GM19240 (cell line): ENCODE results near the gene ADAM15.

ENCODE experiments used
- DNase-seq: peaks from one replicate; pipeline ENCODE4 v3.0.0; 2011; ENCODE audit warnings: low spot score; ENCODE audit not compliant: insufficient read length

Gene ADAM15

DNA sequence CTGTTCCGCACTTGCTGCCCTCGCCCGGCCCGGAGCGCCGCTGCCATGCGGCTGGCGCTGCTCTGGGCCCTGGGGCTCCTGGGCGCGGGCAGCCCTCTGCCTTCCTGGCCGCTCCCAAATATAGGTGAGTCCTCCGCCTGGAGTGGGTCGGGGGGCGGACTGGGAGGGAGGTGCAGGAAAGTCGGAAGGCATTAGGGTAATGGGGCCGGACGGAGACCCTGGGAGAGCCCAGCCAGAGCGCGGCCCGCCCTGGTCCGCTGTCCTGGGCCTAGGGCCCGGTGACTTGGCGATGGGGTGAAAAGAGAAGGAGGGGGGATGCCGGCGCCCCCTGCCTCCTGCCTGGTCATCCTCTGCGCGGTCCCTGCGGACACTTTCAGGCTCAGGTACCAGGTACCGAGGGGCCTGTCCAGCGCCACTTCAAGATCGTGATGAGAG is 243 bp downstream of the ADAM15 start:
- DNase-seq: no peak

DNA sequence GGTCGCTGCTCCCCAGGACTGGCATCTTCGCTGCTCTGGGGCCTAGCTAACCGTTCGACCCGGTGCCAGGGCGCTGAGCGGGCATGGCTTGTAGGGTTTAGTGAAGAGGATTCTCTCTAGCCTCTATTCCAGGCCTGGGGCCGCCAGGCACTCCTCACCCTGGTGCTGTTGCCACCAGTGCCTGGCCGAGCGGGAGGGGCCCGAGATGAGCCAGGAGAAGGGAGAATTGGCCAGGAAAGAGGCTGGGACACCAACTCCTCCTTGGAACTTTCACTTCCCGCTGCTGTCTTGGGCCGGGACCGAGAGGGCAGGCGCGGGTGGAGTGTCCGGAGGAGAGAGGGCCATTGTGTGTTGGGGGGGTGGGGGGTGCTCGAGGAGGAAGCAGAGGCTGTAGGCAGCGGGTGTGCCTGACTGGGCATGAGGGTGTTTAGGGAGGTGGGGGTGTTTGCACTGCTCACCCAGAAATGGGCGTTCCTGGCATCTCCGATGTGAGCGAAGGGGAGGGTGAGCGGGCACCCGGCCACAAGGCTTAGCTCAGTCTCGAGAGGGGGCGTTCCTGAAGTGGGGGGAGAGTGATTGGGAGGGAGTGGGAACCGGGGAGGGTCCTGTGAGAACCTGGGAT is 772 bp downstream of the ADAM15 start:
- DNase-seq: no peak

DNA sequence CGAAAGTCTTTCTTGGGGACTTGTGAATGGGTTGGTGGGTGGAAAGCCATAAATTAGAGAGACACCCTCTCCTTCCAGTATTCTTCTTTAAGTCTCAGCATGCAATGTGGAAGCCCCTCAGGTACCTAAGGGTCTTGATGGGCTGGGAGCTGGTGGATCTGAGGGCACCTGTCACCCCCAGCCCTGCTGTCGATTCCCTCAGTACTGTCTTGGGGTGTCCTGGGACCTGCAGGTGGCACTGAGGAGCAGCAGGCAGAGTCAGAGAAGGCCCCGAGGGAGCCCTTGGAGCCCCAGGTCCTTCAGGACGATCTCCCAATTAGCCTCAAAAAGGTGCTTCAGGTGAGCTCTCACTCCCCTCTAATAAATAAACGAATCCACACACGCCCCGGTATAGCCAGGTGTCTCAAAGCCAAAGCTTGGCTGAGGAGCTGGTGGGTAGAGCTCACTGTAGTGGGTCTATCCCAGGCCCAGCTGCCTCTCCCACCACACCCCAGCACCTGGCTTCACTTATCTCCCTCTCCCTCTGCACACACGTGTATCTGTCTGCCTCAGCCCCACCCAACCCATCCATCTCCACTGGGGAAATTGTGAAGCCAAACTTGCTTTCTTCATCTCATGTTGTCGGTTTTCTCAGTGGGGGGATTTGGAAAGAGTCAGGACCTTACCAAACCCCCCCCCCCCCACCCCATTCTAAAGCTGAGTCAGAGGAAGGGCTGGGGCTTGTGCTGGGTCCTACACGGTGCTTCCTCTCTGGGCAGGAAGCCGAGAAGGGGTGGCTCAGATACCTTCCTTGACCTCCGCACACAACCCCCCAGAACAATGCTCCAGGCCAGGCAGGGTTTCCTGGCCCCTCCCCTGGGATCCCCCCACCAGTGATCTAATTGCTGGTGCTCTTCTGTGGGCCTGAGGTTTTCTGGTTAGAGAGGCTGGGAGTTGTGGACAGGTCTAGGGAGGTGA is 1.6 kb downstream of the ADAM15 start:
- no peak for DNase-seq

DNA sequence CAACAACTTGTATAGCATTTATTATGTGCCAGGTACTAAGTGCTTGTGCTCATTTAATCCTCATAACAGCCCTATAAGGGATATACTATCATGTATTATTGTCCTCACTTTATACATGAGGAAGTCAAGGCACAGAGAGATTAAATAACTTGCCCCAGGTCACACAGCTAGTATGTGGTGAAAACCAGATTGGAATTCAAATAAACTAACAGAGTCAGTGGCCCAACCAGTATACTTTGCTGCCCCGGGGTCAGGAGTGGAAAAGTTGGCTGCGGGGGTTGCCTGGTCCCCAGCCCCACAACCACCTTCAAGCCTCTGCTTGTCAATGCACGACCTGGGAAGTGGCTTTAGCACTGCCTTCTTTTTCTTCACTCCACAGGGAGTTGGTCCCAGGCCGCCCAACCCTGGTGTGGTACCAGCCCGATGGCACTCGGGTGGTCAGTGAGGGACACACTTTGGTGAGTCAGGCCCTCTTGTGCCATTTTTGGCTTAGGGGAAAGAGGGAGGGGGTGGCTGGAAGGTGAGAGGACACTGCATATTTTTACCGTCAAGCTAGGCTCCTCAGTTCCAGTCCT is 2.5 kb downstream of the ADAM15 start:
- no peak for DNase-seq

DNA sequence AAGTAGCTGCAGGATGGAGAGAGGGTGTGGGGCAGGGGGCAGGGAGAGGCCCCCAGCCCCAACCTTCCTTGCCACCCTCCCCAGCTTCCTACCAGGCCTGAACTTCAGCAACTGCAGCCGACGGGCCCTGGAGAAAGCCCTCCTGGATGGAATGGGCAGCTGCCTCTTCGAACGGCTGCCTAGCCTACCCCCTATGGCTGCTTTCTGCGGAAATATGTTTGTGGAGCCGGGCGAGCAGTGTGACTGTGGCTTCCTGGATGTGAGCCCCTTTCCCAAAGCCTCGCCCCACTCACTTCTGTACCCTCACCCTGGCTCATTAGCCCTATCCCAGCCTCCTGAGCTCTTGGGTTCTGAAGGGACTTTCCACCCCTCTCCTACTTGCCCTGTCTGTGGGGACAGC is 6.0 kb downstream of the ADAM15 start:
- DNase-seq: no peak

DNA sequence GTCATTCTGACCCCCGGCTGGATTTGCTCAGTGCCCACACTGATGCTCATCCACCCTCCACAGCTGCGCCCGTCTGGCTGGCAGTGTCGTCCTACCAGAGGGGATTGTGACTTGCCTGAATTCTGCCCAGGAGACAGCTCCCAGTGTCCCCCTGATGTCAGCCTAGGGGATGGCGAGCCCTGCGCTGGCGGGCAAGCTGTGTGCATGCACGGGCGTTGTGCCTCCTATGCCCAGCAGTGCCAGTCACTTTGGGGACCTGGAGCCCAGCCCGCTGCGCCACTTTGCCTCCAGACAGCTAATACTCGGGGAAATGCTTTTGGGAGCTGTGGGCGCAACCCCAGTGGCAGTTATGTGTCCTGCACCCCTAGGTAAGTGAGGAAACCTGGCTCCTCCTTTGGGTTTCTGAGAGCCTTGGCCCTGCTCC is 6.7 kb downstream of the ADAM15 start:
- no peak for DNase-seq

DNA sequence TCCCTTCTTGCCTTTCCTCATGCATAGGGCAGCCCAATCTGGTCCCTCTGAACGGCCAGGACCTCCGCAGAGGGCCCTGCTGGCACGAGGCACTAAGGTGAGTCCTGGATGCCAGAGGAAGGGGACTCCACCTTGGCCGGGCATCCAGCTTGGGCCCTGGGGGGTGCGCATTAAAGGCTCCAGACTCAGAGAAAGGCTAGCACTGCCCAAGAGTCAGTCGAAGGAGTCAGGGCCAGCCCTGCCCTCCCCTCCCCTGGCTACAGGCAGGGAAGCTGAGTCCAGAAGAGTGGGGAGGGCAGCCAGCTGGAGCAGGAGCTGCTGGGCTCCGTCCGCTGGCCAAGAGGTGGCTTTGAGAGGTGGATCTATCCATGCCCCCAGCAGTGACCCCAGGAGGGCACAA is 9.6 kb downstream of the ADAM15 start:
- DNase-seq: no peak

DNA sequence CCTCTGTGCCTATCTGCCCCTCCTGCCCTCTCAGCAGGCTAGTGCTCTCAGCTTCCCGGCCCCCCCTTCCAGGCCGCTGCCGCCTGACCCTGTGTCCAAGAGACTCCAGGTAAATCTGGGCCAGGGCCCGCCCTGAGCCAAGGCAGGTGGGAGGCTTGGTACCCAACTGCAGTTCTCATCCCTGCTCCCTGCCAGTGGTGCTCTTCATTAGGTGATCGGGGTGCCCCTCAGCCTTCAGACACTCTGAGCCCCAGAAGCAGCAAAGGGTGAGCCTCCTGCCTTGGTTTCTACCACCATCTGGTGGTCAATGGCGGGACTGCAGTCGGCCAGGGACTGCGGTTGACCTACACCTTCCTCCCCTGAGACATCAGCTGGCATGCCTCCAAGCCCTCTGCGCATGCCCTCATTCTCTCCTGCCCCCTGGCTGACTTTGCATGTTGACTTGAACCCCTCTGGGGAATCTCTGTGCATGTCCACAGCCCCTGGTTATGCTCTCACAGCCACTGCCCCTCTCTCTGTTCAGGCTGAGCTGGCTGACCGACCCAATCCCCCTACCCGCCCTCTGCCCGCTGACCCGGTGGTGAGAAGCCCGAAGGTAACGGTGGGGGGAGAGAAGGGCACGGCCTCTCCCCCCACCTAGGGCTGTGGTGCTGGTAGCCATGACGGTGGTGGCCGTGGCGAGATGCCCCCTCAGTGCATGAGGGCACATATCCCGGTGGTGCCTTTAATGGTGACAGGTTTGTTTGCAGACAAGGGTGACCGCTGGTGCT is 10.4 kb downstream of the ADAM15 start:
- DNase-seq: peak; percentile 91

DNA sequence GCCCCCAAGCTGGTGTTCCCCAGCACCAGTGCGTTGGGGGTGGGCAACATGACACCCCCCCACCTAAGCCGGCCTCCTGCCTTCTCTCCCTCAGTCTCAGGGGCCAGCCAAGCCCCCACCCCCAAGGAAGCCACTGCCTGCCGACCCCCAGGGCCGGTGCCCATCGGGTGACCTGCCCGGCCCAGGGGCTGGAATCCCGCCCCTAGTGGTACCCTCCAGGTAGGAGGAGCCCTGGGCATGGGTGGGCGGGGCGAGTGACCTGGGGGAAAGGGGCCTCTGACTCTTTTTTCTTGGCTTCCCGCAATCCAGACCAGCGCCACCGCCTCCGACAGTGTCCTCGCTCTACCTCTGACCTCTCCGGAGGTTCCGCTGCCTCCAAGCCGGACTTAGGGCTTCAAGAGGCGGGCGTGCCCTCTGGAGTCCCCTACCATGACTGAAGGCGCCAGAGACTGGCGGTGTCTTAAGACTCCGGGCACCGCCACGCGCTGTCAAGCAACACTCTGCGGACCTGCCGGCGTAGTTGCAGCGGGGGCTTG is 11.1 kb downstream of the ADAM15 start:
- no peak for DNase-seq

DNA sequence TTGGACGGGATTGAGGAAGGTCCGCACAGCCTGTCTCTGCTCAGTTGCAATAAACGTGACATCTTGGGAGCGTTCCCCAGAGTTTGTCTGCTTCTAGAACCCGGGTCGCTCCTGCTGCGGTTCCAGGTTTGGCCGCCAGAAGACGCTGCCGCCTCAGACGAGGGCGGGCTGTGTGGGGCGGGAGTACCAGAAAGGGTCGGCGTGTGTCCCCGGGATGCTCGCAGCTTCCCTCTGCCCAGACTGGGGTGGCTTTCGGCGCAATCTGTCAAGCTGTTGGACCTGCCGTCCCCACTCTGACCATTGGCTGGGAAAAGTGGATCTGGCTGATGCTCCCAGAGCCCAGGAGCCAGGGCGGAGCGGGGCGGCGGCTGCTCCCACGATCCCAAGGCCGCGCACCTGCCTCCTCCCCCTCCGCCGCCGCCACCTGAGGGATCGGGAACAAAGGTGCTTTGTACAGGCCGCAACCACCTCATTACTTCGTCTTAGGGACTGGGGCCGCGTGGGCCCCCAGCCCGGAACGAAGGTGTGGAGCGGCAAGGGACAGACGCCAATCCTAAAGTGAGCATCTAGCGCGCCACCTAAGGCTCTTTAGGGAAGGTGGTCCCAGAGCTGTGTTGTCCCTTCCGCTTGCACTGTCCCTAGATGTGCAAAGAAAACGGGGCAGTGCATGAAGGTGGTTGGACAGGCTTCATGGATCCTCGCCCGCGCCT is 11.7 kb downstream of the ADAM15 start:
- DNase-seq: no peak

DNA sequence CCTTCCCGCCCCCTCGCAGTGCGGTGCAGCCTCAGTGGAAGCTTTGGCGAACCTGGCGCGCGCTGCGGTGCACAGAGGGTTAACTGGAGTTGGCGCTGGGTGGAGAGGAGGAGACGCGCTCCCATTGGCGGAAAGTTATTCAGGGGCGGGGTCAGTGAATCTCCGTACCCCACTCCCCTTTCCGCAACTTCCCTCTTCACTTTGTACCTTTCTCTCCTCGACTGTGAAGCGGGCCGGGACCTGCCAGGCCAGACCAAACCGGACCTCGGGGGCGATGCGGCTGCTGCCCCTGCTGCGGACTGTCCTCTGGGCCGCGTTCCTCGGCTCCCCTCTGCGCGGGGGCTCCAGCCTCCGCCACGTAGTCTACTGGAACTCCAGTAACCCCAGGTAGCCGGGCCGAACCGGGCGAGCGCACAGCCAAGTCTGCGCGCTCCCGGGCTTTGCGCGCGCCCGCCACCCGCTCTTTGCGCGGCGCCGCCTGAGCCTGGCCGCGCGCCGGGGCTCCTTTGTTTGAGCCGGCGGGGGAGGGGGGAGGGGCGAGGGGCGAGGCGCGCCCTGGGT is 12.5 kb downstream of the ADAM15 start, which contains the start of gene EFNA4:
Gene EFNA4, plus strand, starts transcription at position 191 of the 561 bp plus-strand sequence. Its CDS starts 84 bp downstream, at position 275.
- DNase-seq: no peak

DNA sequence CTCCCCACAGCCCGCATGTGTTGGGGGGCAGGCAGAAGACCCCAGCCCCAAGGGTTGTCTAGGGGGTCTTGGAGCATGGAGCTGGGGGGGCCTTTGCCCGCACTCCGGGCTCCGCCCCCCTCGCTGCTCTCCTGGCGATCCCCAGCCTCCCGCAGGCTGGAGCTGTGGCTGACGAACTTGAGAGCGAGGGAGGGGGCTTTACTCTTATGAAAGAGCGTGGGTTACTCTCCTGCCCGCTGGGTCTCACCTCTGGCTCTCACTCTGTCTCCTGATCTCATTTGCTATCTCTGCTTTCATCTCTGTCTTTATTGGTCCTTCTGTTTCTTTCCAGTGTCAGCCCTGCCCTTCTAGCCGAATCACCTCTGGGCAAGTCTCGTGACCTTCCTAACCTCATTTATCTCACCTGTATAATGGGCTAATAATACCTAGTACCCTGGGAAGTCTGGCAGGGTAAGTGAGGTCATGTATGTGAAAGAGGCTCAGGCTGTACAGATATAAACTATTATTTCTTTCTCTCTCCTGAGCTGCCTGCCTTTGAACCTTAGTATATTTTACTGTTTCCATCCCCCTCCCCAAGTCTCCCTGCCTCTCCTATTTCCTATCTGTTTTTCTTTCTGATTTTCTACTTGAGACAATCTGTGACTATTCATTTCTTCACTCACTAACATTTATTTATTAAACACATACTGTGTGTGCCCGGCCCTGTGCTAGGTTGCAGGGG is 13.2 kb downstream of the ADAM15 start:
- DNase-seq: no peak

DNA sequence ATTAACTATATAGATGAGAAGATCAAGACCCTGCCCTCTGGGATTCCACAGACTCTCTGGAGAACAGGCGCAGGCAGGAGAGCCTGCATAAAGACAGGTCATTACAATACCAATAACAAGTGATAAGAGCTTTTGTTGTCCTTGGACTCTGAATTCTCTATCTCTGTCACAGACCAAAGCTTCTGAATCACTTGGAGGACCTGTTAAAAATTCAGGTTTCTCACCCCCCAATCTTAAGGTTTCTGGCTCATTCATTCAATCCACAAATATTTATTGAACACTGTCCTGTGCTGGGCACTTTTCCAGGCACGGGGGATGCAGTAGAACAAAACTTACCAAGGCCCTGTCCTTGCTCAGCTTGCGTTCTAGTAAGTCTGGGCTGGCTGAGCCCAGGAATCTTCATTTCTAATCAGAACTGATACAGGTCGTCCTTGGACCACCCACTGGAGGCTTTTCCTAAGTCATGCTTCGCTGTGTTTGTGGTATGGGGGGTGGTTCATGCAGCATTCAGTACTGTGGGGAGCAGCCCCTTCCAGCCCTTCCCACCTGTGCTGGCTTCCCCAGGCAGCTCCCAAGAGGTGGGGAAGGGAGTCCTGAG is 13.8 kb downstream of the ADAM15 start:
- no peak for DNase-seq

DNA sequence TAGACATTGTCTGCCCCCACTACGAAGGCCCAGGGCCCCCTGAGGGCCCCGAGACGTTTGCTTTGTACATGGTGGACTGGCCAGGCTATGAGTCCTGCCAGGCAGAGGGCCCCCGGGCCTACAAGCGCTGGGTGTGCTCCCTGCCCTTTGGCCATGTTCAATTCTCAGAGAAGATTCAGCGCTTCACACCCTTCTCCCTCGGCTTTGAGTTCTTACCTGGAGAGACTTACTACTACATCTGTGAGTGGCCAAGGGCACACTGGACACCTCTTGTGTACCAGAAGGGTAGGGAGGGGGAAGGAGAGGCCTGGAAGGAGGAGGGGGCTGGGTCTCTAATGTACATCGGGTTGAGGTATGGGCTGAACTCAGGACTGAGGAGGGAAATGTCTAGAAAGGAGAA is 15.7 kb downstream of the ADAM15 start:
- DNase-seq: no peak

DNA sequence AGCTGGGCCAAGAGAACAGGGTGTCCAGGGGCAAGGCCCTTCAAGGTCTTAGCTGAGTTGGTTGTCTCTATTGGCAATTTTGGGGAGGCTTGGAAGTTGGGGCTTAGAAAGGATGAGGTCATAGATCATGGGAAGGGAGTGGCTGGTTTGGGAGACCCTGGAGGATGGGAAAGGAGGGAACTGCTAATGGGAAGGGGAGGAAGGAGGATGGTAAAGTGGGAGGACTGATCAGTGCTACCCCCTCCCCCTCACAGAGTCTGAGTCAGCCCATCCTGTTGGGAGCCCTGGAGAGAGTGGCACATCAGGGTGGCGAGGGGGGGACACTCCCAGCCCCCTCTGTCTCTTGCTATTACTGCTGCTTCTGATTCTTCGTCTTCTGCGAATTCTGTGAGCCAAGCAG is 17.5 kb downstream of the ADAM15 start:
- DNase-seq: no peak

DNA sequence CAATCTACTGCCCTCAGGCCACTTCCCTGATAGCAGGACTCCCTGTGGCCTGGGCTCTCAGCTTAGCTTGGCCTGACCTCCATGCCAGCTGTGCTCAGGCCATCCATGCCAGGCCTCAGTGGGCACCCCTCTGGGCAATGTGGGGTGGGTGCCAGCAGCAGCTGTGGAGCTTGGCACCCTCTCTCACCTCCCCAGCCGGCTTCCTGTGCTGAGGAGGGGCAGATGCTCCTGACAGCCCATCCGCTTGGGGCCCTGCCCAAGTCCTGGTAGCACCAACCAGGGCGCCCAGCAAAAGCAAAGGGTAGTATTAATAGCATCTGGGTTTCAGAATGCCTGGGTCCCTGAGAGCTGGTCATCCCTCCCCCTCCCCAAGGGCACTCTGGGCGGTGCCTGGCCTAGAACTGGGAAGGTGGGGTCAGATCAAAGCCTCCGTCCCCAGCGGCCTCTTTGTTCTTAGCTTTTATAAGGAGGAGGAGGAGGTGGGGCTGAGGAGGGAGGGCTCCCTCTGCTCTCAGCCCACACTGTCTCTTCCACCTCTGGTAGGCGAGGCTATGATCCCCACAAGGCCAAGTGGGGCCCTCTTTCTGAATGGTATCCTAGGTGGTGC is 18.5 kb downstream of the ADAM15 start:
- no peak for DNase-seq

DNA sequence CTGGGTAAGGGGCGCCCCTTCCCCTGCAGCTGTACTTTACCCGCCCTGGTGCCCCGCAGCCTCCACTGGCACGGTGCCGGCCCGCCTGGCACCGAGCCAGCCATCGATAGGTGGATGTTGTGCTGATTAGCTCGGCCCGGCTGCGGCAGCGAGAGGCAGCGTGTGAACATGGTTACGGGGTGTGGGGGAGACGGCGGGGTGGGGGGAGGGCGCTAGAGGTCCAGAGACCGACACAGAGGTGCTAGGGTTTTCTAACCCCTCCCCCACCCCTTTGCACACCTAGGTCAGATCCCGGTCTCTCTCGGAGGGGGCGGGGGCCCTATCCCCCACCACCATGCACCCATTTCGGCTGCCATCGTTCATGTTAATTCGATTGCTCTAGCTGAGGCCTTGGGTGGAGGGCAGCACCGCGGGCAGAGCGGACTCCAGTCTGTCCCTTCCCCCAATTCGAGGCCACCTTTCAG is 19.1 kb downstream of the ADAM15 start:
- DNase-seq: no peak

DNA sequence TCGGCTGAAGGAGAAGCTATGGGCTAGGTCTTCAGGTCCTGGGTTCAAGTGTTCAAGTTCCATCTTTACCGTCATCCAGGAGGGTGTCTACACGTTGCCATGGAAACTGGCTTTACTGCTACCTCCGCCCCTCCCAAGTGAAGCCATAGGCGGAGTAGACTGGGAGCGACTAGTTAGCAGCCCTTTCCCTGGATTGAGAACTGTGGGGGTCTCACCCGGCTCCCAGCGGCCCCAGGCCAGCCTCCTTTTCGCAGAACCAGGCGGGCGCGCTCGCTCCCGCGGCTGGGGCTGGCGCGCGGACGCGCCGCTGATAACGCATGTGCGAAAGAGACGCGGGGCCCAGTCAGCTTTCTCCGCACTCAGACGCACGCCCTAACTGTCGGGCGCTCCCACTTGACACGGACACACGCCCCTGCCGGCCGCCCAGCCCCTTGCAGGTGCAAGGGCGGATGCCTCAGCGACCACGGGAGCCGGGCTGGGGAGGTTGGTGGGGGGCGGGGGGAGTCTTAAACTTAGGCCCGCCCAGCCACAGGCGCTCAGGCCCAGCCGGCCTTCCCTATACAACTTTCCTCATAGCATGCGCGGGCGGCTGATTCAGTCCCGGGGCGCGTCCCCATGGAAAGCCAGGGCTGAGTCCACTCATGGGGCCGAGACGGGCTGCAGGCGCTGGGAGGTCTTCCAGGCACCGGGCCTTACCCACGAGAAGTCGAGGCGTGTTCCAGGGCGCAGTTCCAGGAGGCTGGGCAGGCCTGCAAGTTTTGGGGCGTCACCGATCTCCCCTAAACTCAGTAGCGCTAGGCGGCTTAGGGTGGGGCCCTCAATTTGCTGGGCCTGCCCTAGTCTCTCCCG is 19.8 kb downstream of the ADAM15 start:
- DNase-seq: peak; percentile 71
